GM19438 (cell line): ENCODE data around the gene ZNF365.
"Not testable (repeated sequence)": the region's sequence is repeated elsewhere in the genome, so short reads cannot be mapped to it uniquely, and the experiment has no call there.

Source experiments
- ATAC-seq: cut with Tn5 transposase; IDR thresholded peaks from one replicate; pipeline ENCODE4 v1.9.1; 2021; ENCODE audit warnings: low read depth; ENCODE audit not compliant: unreplicated experiment

Gene ZNF365

GRCh38 chr10:62373995-62374861, at the start of gene ZNF365:
ZNF365 (plus strand) TSS chr10:62374369; CDS start chr10:62376194, 1,825 bp downstream.
- ATAC-seq, result no peak

DNA sequence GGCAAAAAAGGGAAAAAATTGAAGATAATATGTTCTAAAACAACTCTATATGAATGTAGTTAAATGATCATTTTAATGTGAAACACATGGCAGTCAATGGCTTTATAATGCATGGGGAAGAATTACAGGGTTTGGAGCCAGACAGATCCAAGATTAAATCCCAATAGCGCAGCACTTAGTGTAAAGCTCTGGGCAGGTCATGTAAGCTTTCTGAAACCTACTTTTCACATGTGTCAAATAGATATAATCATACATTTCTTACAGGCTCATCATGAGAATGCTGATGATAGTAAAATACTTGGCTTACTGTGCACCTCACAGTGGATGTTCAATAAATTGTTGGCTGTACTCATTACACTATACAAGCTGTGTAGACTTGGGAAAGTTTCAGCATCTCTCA, 48.0 kb upstream of the ZNF365 start:
- no peak for ATAC-seq

GRCh38 chr10:62327885-62328284, 46.3 kb upstream of the ZNF365 start:
- no peak for ATAC-seq

DNA sequence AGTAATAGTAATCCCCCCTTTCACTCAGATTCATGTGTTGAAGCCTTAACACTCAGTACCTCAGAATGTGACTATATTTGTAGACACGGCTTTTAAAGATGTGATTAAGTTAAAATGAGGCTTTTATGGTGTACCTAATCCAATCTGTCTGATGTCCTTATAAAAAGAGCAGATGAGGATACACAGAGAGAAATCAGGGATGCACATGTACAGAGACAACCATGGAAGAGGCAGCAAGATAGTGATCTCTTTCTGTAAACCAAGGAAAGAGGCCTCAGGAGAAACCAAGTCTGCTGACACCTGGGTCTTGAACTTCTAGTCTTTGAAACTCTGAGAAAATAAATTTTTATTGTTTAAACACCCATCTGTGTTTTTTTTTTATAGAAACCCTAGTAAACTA, 44.0 kb upstream of the ZNF365 start:
- ATAC-seq, result no peak

GRCh38 chr10:62332406-62332805, 41.8 kb upstream of the ZNF365 start:
- ATAC-seq, result no peak

DNA sequence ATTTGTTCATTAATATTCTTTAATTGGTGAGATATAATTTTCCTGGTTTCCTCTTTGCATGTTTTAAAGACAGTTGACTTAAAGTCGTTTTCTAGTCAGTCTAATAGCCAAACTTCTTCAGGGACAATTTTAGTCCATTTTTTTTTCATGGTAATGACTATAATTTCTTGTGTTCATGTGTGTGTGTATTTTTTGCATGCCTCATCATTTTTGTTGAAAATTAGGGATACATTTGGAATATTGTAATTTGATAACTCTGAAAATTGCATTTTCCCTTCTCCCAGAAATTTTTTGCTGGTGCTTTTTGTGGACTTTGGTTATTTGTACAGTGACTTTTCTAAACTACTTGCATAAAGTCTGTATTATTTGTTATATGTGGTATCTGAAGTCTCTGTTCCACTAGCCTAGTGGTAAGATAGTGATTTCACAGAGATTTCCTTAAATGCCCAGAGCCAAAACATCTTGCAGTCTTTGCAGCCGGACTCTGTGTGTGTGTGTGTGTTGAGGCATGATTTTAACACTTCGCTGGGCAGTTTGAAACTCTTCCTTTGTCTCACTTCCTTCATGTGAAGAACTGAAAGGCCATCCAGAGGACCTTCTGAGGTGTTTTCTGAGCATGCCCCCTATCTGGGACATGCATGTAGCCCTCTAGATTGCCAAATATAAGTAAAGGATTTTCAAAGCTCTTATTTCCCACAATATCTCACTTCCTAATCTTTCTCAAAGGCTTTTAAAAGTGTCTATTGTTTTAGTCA, 40.9 kb upstream of the ZNF365 start:
- ATAC-seq, result no peak

DNA sequence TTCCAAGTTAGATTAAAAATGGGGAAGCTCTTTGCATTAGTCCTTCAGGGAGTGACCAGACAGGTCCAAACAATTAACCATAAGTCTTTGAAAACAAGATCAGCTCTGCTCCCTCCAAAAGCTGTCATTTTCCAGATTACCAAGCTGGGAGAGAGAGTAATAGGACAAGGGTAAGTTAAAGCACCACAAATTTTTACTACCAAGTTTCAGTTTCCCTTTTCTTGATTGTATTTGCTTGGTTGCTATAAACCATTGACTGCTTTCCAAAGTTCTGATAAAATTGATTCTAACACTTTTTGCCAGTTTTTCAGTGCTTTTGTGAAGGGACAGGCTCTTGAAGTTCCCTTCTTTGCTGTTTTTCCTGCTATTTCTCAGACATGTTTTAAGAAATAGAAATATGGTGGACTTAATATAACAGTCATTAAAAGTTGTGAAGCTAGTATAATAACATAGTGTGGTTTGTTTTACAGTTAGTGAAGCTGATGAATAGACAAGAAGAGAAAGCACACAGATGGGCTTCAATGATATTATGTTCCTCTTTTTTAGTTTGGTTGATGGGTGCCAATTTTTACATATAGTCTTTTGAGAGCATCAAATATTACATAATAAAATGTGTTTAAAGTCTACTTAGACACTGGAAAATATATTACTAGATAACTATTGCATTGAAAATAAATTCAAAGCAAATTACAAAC, 40.0 kb upstream of the ZNF365 start:
- ATAC-seq, result no peak

- no peak for ATAC-seq
These were observed 38.8 kb upstream of the ZNF365 start for GRCh38 chr10:62335326-62335725.

DNA sequence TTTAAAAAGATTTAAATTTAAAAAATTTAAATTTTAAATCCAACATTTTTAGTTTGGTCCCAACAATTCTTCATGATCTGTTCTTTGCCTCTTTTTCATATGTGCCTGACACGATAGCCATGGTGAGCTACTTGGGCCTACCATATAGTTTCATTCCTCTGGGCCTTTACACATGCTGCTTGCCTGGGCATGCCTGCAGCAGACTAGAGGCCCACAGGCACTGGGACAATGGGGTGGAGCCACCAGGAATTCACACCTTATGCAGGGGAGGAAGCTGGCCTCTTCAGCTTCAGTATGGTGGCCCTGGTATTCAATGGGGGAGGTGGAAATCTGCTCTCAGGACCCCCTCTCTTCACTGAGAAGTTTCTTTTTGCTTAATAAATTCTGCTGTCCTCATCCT, 37.8 kb upstream of the ZNF365 start:
- no peak for ATAC-seq

- ATAC-seq, result no peak
These were observed 32.8 kb upstream of the ZNF365 start for GRCh38 chr10:62341419-62341818.

DNA sequence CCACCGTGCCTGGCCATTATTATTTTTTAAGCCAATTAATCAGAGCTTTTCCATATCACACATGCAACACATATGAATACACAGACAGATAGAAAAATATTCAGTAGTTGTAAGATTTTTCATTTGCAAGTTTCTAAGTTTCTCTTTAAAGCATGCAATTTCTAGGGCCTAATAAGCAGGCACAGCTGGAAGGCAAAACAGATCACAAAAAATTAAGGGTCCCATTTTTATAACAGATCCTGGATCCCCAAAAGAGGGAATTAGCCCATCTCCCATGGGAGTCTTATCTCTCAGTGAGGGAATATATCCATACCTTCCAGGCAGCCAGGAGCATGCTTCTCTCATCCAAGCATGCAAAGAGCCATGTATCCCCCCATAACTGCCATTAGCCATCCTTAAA, 31.2 kb upstream of the ZNF365 start:
- no peak for ATAC-seq

GRCh38 chr10:62348029-62348428, 26.1 kb upstream of the ZNF365 start:
- no peak for ATAC-seq

DNA sequence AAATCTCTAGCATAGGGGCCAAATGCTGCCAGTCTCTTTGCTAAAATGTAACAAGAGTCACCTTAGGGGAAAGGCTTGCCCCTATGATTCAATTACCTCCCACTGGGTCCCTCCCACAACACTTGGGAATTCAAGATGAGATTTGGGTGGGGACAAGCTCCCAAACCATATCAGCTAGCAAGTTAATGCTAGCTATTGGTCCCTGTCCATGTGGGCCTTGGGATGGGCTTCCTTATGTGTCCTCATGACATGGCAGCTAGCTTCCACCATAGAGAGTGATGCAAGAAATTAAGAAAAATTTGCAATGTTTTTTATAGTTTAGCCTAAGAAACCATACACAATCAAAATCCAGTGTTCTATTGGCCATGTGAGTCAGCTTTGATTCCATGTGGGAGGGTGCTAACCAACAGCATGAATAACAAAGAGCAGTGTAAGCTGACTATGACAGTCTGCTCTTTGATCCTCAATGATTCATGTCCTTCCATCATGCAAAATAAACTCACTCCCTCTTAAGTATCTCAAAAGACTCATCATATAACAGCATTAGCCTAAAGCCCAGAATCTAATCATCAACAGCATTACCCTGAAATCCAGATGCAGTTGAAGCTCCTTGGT, 21.7 kb upstream of the ZNF365 start:
- no peak for ATAC-seq

DNA sequence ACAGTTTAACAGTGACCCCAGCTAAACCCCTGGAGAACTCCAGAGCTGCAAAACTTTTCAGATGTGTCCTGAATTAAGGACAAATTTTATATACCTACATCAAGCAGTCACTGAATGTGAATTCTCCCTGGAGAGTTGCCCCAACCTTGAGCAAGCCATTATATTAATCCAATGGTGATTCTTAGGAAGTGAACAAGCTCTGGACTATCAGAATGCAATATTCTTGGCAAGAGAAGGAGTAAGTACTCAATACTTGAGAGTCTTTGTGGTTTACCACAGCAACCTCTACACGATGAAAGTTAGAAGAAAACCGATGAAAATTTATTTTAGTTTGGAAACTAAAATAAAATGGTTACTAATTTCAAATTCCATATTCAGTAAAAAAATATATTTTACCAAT, 19.3 kb upstream of the ZNF365 start:
- ATAC-seq, result no peak

- no peak for ATAC-seq
These were observed 17.7 kb upstream of the ZNF365 start for GRCh38 chr10:62356447-62356846.

DNA sequence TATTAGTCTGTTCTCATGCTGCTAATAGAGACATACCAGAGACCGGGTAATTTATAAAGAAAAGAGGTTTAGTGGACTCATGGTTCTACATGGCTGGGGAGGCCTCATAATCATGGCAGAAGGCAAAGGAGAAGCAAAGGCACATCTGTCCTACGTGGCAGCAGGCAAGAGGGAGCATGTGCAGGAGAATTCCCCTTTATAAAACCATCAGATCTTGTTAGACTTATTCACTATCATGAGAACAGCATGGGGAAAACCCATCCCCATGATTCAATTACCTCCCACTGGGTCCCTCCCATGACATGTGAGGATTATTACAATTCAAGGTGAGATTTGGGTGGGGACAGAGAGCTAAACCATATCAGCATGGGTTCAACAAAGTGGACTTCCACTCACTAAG, 16.0 kb upstream of the ZNF365 start:
- not testable (repeated sequence) for ATAC-seq

DNA sequence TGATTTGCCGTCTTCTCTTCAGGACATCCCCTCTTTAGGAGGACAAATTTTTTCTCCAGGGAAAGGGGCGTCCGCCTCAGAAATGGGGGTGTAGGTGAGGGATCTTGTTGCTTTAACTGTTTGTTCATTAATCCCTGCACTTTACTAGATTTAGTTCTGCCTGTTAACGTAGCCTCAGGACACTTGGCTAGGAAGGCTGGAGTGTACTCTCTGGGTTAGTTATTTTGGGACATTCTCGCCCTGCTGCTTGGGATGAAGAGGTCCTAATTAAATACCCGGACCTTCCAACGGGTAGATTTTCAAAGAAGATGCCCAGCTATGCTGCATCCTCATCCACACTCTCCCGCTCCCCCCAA, 552 bp upstream of the ZNF365 start:
- ATAC-seq, result no peak

- no peak for ATAC-seq
These were observed 917 bp downstream of the ZNF365 start for GRCh38 chr10:62374862-62375710.

DNA sequence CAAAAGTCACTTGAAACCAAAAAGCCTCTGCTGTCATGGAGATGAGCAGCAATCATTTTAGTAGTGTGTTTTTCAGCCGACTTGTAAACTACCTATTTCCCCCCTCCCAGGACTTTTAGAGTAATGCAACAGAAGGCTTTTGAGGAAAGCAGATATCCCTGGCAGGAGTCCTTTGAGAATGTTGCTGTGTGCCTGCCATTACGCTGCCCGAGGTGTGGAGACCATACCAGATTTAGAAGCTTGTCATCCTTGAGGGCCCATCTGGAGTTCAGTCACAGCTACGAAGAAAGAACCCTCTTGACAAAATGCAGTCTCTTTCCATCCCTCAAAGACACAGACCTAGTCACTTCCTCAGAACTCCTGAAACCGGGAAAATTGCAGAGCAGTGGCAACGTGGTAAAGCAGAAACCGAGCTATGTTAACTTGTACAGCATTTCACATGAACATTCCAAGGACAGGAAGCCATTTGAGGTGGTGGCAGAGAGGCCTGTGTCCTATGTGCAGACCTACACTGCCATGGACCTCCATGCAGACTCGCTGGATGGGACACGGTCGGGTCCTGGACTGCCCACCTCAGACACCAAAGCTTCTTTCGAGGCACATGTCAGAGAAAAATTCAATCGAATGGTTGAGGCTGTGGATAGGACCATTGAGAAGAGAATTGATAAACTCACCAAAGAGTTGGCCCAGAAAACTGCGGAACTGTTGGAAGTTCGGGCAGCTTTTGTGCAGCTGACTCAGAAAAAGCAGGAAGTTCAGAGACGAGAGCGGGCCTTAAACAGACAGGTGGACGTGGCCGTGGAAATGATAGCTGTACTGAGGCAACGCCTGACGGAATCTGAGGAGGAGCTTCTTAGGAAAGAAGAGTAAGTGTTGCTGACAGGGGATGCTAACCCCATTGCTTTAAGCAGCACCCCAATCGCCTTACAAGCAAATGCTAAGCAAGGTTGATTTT, 2.2 kb downstream of the ZNF365 start:
- no peak for ATAC-seq
